HEK293 (cell line): Measurements from ENCODE around the gene COLQ.

Source experiments
- ELK4 ChIP-seq: IDR thresholded peaks from 2 replicates; pipeline ENCODE4 v1.6.1; 2011; ENCODE audit warnings: mild to moderate bottlenecking, low read depth, low read length, borderline replicate concordance
- ZNF274 ChIP-seq, 2 experiments: fragments of 200-500 bp in 1 of 2; fragments of 450-650 bp in 1 of 2; sonication (Bioruptor generic) in 1 of 2; formaldehyde crosslinking in 1 of 2; IDR thresholded peaks; 2 replicates each; pipeline versions ENCODE4 v1.5.1 to v1.6.1; 2014 to 2016; ENCODE audit warnings: borderline replicate concordance in 1 of 2, inconsistent platforms in 1 of 2, low read length in 1 of 2, missing biosample characterization in 1 of 2, missing genetic modification characterization in 1 of 2
- ZNF366 ChIP-seq: fragments of 450-650 bp; formaldehyde crosslinking; conservative IDR thresholded peaks from 2 replicates; pipeline ENCODE4 v1.5.1; 2016; ENCODE audit warnings: missing biosample characterization, missing genetic modification characterization
- ZNF560 ChIP-seq: fragments of 450-650 bp; formaldehyde crosslinking; IDR thresholded peaks from 2 replicates; pipeline ENCODE4 v1.5.1; 2017; ENCODE audit warnings: missing biosample characterization, missing genetic modification characterization, borderline replicate concordance
- TF ChIP-seq, protein P1 (sequence below): fragments of 450-650 bp; formaldehyde crosslinking; IDR thresholded peaks from 2 replicates; pipeline ENCODE4 v1.5.1; 2016; ENCODE audit warnings: missing biosample characterization, missing genetic modification characterization
- TF ChIP-seq, protein P2 (sequence below): fragments of 450-650 bp; formaldehyde crosslinking; IDR thresholded peaks from 2 replicates; pipeline ENCODE4 v1.5.1; 2016; ENCODE audit warnings: missing biosample characterization, missing genetic modification characterization

GRCh38 chr3:15404767-15405166 lies 116.7 kb downstream of the COLQ start:
- TF ChIP-seq, protein P1, sequence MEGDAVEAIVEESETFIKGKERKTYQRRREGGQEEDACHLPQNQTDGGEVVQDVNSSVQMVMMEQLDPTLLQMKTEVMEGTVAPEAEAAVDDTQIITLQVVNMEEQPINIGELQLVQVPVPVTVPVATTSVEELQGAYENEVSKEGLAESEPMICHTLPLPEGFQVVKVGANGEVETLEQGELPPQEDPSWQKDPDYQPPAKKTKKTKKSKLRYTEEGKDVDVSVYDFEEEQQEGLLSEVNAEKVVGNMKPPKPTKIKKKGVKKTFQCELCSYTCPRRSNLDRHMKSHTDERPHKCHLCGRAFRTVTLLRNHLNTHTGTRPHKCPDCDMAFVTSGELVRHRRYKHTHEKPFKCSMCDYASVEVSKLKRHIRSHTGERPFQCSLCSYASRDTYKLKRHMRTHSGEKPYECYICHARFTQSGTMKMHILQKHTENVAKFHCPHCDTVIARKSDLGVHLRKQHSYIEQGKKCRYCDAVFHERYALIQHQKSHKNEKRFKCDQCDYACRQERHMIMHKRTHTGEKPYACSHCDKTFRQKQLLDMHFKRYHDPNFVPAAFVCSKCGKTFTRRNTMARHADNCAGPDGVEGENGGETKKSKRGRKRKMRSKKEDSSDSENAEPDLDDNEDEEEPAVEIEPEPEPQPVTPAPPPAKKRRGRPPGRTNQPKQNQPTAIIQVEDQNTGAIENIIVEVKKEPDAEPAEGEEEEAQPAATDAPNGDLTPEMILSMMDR (tag by site-specific recombination): no peak
- TF ChIP-seq ZNF560 (tag by site-specific recombination) (no peak), ZNF366 (tag by site-specific recombination) (no peak), ZNF274 (IDR thresholded peaks at IDR 0.05; ENCODE audit: low read length) (no peak), ZNF274 (tag by site-specific recombination; IDR thresholded peaks at IDR 0.05; ENCODE audit: borderline replicate concordance) (no peak), ELK4 (no peak)
- TF ChIP-seq, protein P2, sequence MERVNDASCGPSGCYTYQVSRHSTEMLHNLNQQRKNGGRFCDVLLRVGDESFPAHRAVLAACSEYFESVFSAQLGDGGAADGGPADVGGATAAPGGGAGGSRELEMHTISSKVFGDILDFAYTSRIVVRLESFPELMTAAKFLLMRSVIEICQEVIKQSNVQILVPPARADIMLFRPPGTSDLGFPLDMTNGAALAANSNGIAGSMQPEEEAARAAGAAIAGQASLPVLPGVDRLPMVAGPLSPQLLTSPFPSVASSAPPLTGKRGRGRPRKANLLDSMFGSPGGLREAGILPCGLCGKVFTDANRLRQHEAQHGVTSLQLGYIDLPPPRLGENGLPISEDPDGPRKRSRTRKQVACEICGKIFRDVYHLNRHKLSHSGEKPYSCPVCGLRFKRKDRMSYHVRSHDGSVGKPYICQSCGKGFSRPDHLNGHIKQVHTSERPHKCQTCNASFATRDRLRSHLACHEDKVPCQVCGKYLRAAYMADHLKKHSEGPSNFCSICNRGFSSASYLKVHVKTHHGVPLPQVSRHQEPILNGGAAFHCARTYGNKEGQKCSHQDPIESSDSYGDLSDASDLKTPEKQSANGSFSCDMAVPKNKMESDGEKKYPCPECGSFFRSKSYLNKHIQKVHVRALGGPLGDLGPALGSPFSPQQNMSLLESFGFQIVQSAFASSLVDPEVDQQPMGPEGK (tag by site-specific recombination): no peak
